HG03558 (cell line): ENCODE data around the gene HPCAL1.

ENCODE experiments used
- ATAC-seq: cut with Tn5 transposase; IDR thresholded peaks from one replicate; pipeline ENCODE4 v1.9.1; 2021; ENCODE audit warnings: moderate number of reproducible peaks; ENCODE audit not compliant: unreplicated experiment; ENCODE audit errors: extremely low read depth

Gene HPCAL1

DNA sequence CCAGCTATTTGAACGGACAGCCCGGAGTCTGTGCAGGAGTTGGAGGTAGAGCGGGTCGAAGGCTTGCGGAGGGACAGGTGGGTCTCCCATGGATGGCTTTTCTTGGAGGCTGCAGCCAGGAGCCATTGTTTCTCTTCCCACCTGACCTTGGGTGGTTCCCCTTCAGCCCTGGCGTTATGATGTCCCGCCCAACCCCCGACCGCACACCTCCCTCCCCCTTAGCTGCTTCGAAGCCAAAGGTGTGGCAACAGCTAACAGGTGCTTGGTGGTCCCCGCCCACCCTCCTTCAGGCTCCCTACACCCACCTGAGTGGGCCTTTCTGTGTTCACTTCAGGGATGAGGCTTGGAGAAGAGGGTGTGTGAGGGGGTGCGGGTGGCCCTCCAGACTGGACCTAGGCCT lies 62.7 kb downstream of the HPCAL1 start:
- ATAC-seq, result no peak

DNA sequence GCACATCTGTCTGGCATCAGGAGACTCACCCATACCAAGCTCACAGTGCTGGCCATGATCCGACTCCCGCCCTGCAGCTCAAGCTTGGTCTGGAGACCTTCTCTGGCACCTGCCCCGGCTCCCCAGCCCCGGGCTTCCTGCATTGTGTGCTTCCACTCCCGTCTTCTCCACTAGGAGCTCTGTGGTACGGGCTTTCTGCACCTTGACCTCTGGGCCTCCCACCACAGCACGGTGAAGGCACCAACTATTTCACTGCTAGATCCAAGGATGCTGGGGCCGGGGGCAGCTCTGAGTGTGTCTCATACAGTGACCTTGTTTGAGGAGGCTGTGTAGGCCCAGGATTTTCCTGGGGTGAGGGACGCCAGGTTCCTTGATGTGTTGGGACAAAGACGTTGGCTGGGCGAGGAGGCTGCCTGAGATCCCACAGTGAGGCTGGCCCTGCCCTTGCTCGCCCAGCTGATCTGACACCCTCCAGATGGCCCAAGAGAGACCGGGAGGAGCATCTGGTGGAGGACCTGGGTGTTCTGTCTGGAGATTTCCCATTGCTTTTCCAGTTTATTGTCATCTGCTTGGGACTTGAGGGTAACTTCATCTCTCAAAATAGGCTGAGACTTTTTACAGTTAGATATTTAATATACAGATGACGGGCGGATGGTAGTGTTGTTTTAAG lies 64.0 kb downstream of the HPCAL1 start:
- ATAC-seq, result no peak

DNA sequence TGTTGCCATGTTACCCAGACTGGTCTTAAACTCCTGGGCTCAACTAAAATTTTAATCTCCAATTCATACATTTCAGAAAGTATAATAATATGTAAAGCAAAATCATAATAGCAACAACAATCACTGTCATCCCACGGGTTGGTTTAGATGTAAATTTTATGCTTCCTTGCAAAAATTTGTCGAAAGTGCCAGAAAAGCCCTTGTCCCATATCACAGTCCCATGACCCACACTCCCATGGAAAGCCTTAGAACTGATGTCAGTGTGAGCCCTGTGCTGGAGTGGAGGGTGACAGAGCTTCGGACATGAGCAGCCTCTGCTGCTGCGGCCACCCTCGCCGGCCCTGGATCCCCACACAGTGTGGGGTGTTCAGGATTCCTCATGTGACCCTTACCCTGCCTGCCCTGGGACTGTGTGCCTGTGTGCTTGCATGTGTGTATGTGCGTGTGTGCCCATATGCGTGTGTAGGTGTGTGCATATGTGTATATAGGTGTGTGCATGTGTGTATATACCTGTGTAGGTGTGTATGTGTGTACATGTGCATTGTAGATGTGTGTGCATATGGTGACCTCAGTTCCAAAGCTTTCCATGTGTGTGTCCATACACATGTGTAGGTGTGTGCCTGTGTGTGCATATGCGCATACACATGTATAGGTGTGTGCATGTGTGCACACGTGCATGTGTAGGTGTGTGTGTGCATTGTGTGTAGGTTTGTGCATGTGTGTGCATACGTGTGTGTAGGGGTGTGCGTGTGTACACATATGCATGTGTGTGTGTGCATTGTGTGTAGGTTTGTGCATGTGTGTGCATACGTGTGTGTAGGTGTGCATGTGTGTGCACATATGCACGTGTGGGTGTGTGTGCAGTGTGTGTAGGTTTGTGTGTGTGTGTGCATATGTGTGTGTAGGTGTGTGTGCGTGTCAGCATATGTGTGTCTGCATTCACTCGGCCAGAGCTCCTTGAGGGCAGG lies 65.1 kb downstream of the HPCAL1 start:
- ATAC-seq, result no peak

DNA sequence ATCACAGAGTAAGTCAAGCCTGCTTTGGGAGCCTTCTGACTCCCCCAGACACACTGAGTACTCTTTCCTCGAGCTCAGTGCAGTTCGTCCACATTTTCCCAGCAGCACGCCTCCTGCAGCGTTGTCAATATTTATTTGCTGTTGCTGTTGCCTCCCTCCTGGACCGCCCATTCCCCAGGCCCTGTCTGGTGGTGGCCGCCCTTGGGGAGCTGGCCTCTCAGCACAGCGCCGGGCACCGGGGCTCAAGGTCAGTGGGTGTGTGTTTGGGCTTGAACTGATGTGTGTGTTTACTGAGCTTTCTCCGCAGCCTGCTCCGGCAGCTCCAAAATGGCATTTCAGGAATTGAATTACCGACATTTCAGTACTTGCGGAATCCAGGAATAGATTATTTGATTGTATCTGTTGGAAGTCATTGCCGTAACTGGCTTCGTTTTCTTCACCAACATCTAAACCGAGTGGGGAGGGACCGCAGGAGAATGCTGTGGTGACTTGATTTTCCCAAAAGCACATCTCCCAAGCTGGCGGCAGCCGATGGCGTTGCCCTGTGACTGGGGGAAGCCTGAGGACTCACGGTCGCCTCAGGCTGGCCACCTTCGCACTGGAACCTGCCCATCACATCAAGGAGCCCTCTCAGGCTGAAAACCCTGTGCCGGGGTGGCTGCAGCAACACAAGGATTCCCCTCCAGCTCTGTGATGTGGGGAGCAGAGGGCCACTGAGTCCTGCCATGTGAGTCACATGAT lies 66.0 kb downstream of the HPCAL1 start:
- ATAC-seq, result no peak

DNA sequence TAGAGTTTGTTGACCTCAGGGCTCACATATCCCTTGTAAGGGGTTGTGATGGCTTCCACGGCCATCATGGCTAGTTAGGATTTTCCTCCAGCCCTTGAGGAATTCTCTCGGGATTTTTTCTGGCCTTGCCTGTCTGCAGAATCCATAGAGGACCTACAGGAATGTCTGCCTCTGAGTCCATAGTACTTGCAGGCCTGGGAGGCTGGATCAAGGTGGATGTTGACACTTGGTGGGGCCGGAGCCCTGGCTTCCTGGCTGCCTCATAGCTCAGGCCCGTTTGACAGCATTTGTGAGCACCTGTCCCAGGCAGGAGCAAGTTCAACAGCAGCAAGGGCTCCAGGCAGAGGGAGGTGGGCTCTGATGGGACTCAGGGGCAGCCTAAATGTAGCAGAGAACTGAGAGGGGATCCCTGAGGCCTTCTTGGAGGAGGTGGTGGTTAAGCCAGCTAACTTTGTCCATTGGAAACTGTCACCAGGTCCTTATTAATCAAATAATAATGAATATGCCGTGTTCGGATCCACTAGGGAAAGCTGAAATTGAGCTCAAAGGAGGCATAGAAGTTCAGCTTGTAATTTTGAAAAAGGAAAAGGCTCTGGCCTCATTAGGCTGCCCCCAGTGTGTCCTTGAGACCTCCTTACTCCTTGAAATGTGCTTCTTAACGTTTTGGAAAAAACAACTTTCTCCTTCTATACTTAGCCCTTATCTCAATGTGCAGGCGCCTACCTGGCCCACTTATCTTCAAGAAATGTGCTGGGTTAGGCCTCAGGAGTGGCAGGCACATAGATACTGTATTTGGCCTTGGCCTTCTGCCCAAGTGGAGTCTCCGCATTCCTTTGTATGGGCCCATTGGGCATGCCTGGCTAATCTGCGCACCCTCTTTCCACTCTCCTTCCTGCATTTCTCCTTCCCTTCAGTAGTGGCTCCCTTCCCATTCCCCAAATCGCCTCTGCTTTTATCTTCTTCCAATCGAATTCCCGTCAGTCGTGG lies 66.9 kb downstream of the HPCAL1 start:
- no peak for ATAC-seq

DNA sequence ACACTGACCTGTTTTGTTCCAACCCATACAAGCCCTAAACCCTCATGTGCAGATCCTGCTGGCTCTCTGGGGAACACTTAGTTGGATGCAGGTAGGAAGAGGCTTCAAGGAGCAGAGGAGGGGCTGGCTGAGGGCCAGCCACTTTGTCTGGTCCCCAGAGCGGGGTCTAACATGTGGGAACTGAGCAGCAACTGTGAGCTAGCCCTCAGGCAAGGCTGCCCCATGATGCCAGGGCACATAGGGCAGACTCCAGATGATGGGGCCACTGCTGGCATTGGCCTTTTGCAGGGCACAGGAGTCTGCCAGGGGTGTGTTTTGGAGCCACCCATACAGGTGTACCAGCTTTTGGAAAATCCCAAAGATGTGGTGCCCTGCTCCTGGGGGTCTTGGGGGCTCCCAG lies 67.7 kb downstream of the HPCAL1 start:
- no peak for ATAC-seq

DNA sequence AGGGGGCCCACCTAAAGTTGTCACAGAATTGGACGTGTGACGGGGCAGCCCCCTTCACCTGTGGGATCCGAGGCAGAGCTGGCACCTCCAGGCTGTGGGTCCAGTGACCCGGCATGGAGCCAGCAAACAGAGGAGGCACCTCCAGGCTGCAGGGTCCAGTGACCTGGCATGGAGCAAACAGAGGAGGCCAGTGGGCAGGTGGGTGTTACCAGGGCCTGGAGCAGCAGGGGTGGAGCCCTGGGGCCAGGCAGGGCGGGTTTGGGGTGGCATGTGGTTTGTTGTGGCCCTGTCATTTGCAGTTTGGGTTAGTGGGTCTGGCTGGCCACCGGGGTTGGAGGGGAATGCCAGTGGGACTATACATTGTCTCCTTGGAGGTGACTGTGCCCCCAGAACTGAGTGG lies 68.2 kb downstream of the HPCAL1 start:
- no peak for ATAC-seq

DNA sequence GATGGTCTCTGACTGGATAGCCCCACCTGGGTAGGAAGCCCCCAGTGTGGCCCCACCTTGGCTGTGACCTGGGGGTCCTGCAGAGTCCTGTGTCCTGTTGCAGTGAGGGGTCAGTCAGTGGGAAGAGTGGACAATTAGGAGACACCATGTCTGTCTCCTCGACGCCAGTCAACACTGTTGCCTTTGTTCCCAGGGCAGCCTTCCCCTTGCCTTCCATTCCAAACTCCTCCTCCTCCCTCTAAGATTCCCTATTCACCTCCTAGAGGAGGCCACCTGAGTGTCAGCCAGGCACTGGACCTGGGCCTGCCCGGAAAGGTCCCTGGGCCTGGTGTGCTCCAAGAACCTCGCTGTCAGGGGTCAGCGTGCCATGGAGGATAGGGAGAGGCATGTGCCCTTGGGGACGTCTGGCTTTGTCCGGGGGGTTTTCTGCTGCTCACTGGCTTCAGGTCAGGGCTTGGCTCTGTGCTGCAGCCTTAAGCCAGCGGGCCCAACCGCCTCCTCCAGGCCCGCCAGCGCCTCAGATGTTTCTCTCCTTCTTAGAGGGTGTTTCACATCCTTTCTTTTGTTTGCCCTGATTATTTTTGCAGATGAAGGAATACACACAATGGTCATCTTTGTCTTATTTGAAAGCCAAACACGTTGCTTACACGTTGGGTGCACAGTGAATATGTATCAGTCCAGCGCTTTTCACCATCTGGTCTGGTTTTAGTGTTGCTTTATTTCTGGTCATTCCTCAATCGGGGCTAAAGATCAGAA lies 68.9 kb downstream of the HPCAL1 start:
- no peak for ATAC-seq

DNA sequence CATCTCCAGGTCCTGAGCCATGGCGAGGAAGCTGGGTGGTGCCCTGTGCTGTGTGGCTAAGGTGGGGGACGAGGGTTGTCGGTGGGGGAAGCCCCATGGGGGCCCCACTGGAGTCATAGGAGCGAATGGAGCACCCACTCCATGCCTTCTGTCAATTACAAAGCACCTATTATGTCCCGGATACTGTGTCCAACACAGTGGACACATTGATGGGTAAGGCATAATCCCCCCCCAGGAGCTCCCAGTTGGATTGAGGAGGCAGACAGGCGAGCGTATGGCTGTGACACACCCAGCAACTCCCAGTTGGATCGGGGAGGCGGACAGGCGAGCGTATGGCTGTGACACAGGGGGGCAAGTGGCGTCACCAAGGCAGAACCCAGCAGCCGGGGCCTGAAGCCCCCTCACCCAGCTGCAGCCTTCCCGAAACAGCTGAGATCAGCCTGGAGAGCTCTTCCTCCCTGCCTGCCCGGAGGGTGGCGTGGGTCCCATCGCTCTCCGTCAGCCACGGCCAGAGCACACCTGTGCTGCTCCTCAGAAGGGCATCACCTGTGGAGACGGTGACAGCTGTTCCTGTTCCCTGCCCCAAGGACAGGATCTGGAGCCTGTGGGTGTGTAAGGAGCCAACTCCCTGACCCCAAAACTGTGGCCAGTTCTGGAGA lies 69.6 kb downstream of the HPCAL1 start:
- no peak for ATAC-seq

DNA sequence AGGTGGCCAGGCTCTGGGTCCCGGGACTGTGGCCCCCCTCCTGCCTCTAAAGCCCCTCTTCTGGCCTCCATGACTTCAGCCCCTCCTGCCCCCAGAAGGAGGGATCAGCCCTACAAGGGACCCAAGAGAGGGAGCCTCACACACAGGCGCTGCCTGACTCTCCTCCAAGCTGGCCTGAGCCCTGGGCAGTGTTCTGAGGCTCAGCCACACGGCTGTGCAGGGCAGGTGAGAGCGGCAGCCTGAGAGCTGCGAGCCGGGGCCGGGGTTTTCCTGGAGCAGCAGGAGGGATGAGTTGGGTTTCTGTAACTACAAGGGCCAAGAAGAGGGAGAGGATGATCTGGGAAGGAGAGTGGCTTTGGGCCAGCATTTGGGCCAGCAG lies 70.1 kb downstream of the HPCAL1 start:
- no peak for ATAC-seq

DNA sequence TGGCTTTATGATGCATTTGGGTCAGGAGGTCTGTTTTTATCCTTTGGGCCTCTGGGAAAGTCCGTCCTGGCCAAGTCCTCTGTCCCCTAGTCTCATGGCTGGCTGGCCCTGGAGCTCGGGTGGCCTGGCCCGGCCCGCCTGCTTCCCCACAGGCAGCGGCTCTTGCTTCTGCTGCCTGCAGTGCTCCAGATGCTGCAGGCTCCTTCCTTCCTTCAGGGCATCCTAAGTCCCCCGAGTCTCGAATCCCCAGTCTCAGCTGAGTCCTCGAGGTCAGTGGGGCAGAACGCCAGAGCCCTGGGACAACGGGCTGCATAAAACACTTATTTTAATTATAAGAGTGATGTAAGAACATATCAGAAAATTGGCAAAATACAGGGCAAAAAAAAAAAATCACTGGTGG lies 71.2 kb downstream of the HPCAL1 start:
- no peak for ATAC-seq

DNA sequence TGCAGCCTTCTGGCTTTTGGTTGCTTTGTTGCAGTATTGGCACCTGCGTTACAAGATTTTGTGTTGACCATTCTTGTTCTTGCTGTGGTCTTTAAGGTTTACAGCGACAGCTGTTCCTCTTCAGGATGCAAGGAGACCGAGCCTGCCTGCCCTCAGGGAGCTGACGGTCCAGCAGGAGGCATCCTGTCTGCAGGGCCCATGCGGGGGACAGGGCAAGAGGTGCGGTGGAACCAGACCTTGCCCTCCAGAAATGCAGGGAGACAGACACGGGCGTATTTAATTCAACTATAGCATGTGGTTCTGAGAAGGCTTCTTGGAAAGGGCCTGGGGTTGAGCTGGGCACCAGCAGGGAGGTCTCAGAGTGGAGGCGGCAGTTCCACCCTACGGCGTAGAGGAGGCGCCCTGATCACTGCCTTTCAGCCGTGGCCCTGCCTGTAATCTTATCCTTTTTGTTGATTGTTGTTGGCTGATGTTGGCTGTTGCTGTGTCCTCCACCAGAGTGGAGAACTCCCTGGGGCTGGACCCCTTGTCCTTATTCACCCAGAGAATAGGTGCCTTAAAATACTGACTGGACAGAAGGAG lies 71.7 kb downstream of the HPCAL1 start:
- ATAC-seq, result no peak

DNA sequence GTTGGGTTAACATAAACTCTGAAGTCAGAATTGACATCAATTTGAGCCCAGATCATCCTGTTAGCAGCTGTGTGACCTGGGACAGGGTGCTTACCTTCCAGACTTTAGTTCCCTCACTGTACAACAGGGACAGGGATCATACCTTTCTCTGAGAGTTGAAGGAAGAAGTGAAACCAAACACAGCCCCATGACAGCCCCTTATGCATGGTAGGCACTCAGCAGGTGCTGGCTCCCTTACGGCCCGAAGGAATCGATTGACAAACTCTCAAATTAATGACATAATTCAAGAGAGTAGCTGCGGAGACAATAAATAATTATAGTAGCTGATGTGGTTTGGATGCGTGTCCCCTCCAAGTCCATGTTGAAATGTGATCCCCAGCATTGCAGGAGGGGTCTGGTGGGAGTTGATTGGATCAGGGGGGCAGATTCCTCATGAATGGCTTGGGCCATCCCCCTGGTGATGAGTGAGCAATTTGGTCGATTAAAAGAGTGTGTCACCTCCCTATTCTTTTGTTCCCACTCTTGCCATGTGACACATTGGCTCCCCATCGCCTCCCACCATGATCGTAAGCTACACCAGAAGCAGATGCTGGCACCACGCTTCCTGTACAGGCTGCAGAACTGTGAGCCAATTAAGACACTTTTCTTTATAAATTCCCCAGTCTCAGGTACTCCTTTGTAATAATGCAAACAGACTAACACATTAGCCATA lies 73.0 kb downstream of the HPCAL1 start:
- no peak for ATAC-seq

DNA sequence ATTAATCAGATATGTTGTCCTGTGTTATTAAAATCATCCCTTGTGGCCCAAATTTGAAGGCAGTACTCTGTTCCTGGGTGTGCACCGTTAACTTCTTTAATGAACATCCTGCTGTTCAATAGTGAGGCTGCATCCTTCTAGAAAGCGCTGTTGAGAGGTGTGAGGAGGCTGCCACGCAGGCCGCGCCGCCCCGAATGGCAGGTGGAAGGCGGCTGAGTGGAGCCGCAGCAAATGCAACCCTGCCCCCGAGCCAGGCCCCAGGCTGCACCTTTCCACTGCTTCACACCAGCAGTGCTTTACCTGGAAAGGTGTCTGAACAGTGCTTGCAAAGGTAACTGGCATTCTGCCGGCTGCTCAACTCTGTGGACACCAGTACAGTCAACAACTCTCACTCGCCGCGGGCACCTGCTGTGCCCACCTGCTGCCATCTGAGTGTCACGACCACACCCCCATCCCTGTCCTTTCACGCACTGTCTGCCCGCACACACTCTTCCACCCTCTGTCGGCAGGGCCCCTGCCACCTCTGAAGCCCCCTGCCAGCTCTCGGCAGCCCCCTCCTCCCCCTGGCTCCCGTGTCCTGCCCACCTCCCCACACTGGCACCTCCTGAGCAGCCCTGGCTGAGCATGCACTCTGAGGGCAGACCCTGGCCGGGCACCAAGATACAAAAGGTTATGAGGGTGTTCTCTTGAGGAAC lies 74.5 kb downstream of the HPCAL1 start:
- no peak for ATAC-seq

DNA sequence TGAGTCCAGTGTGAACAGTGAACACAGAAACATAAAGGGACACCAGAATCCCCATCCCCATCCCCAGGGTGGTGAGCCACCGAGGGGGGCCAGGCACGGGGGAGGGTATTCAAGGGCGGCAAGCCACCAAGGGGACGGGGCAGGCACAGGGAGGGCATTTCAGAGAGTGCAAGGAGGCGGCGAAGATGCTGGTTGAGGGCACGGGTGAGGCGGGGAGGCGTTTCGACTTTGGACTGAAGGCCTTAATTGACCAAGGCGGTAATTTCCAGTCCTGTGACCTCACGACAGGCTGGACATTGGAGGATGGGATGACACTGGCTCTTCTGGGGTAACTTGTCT lies 75.0 kb downstream of the HPCAL1 start:
- no peak for ATAC-seq

DNA sequence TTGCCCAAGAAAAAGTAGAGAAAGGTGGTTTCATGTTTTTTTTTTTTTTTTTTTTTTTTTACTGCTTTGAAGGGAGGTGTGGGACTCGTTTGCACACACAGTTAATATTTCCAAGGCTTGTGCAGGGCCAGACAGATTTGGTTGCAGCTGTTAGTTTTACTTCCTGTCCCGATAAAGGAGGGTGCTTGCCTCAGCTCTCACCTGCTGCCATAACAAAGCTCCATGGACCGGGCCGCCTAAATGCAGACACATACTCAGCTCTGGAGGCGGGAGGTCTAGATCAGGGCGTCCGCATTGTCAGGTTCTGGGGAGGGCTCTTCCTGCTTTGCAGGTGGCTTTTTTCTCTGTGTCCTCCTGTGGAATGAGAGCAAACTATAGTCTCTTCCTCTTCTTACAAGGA lies 75.5 kb downstream of the HPCAL1 start:
- ATAC-seq, result peak; percentile 39
